Measurements from ENCODE around the gene RTBDN. TPM values are rescaled to one million over a fixed set of nuclear protein-coding genes. Genes with fewer than 3 reads are reported as not detected.

Gene RTBDN
- not detected for total RNA-seq

- Histone ChIP-seq H3K27ac (no peak within 1 kb of the TSS), H3K4me1 (peaks cover 18 to 34% (median 29%) of the 10 kb centered on the region in 4 donors), H3K9me3 (no peaks in the 10 kb centered on the region), H3K36me3 (no peaks in the 10 kb centered on the region), H3K4me3 (peak within 1 kb of the TSS; percentile 10 to 56 (median 28)), H3K27me3 (peaks cover 97% of the 10 kb centered on the region)
- DNase-seq: no peak
- in situ Hi-C loops (cut with MboI; ENCODE audit: low pct_ligation_motif_present in 1 of 4, low pct_unique_long_range_greater_than_20kb in 1 of 4, low sequenced_read_pairs in 3 of 4): no loop called here
- TF ChIP-seq POLR2AphosphoS5 (IDR thresholded peaks at IDR 0.05) (no peak), CTCF (IDR thresholded peaks at IDR 0.05) (no peak), POLR2A (IDR thresholded peaks at IDR 0.05) (no peak), EP300 (IDR thresholded peaks at IDR 0.05; ENCODE audit: low read depth) (no peak)
- intact Hi-C loops (cut with DNase I; ENCODE audit: low total_unique reads): no loop called here
- 10% methylated on average over 20 of the region's 20 CpGs; no CpG with 5 or more reads in 1 of the 2 donors for WGBS, 2 donors (ENCODE audit: low coverage in 1 of 2)
Observed at GRCh38 chr19:12834566-12834943, at the start of gene RTBDN. Gene RTBDN (minus strand): TSS chr19:12834579. CDS start chr19:12829979, 4,600 bp downstream.

GRCh38 chr19:12882589-12882988 lies 48.2 kb upstream of the RTBDN start:
- DNase-seq: no peak
- WGBS, 2 donors (ENCODE audit: low coverage in 1 of 2): 73 to 91% methylated on average over 2 to 3 of the region's 3 CpGs
- in situ Hi-C loops (cut with MboI; ENCODE audit: low pct_ligation_motif_present in 1 of 4, low pct_unique_long_range_greater_than_20kb in 1 of 4, low sequenced_read_pairs in 3 of 4) (no loop called here), intact Hi-C loops (cut with DNase I; ENCODE audit: low total_unique reads) (loop anchor here (10.0 kb wide), 2 partner anchors 62 to 212 kb away; partner anchors contain the start of gene RAD23A)
- Histone ChIP-seq H3K9me3 (no peaks in the 10 kb centered on the region), H3K27ac (no peak overlapping the region), H3K36me3 (peaks cover 0 to 12% (median 1%) of the 10 kb centered on the region in 4 donors), H3K4me3 (no peak overlapping the region), H3K27me3 (peaks cover 13% of the 10 kb centered on the region), H3K4me1 (peaks cover 0 to 27% (median 25%) of the 10 kb centered on the region in 4 donors)
- TF ChIP-seq POLR2AphosphoS5 (IDR thresholded peaks at IDR 0.05) (no peak), POLR2A (IDR thresholded peaks at IDR 0.05) (no peak), EP300 (IDR thresholded peaks at IDR 0.05; ENCODE audit: low read depth) (no peak), CTCF (IDR thresholded peaks at IDR 0.05) (no peak)

DNA sequence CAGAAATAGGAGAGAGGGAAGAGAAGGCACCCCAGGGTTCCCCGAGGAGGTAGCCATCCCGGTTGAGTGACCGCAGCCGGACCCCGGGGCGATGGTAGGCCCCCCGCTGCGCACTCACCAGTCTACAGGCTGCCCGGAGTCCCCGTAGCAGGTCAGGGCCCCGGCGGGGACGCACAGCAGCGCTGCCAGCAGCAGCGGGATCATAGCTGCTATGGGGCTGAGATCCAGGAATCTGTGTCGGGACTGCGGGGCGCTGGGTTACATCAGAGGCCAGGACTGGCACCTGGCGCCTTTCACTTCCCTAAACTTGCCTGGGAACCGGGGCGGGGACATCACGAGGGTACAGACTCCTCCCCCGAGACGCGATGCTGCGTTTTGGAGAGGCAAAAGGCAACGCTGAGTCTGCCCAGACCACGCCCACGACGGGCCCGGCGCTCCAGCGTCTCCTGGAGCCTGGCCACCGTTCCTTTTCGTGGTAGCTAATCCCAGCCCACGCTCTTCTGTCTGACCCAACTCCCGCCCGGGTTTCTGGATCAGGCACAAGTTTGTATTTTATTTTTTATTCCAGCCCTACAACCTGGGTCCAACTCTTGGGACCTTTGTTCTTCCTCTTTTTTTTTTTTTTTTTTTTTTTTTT lies 46.9 kb upstream of the RTBDN start, which contains the start of gene DNASE2:
TSS of gene DNASE2 (minus strand) at position 278 of the 637 bp plus-strand sequence. CDS start at position 204, 74 bp downstream.
- H3K27ac ChIP-seq: peak within 1 kb of the TSS; percentile 82 to 94 (median 90)
- peak within 1 kb of the TSS; percentile 64 to 81 (median 72) for H3K4me3 ChIP-seq
- no peaks in the 10 kb centered on the region for H3K9me3 ChIP-seq
- 0% methylated on average over 3 to 33 of the region's 38 CpGs for WGBS, 2 donors (ENCODE audit: low coverage in 1 of 2)
- in situ Hi-C loops (cut with MboI; ENCODE audit: low pct_ligation_motif_present in 1 of 4, low pct_unique_long_range_greater_than_20kb in 1 of 4, low sequenced_read_pairs in 3 of 4): no loop called here
- H3K4me1 ChIP-seq: peaks cover 0 to 27% (median 25%) of the 10 kb centered on the region in 4 donors
- peaks cover 0 to 12% (median 1%) of the 10 kb centered on the region in 4 donors for H3K36me3 ChIP-seq
- H3K27me3 ChIP-seq: peaks cover 13% of the 10 kb centered on the region
- peak; percentile 97 for DNase-seq
- TF ChIP-seq EP300 (IDR thresholded peaks at IDR 0.05; ENCODE audit: low read depth) (no peak), POLR2AphosphoS5 (IDR thresholded peaks at IDR 0.05) (peak; percentile 88 to 94 (median 93)), CTCF (IDR thresholded peaks at IDR 0.05) (no peak), POLR2A (IDR thresholded peaks at IDR 0.05) (peak; percentile 88)
- intact Hi-C loops (cut with DNase I; ENCODE audit: low total_unique reads): loop anchor here (10.0 kb wide), 2 partner anchors 64 to 214 kb away; partner anchors contain the start of gene RAD23A

DNA sequence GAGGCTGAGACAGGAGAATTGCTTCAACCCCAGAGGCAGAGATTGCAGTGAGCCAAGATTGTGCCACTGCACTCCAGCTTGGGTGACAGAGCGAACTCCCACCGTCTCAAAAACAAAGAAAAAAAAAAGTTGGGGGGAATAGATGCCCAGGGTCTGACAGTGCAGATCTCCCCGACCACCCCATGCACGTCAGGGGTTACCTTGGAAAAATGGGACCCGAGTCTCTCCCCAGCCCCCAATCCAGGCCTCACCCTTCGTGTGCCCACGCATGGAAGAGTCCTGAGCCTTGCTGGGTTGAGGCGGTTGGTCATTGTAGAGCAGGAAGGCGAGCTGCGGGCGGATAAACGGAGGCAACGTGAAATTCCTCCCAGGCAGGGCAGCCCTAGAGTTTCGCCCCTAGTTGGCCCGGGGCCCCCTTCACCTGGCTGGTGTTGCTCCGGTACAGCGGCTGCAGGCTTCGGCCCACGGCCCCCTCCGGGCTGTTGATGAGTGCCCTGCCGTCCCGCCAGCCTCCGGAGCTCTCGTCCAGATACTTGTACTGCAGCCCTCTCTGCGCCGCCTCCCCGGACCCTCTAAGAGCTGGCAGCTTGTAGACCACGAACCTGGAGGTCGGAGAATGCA lies 46.3 kb upstream of the RTBDN start:
- intact Hi-C loops (cut with DNase I; ENCODE audit: low total_unique reads): loop anchor here (10.0 kb wide), 2 partner anchors 64 to 214 kb away; partner anchors contain the start of gene RAD23A
- peak overlapping the region; percentile 64 to 81 (median 72) for H3K4me3 ChIP-seq
- H3K4me1 ChIP-seq: peaks cover 0 to 22% (median 20%) of the 10 kb centered on the region in 4 donors
- WGBS, 2 donors (ENCODE audit: low coverage in 1 of 2): 11 to 36% methylated on average over 7 to 25 of the region's 29 CpGs
- in situ Hi-C loops (cut with MboI; ENCODE audit: low pct_ligation_motif_present in 1 of 4, low pct_unique_long_range_greater_than_20kb in 1 of 4, low sequenced_read_pairs in 3 of 4): no loop called here
- peaks cover 11% of the 10 kb centered on the region for H3K27me3 ChIP-seq
- peak overlapping the region; percentile 82 to 94 (median 90) for H3K27ac ChIP-seq
- TF ChIP-seq CTCF (IDR thresholded peaks at IDR 0.05): no peak
- no peak for TF ChIP-seq EP300 (IDR thresholded peaks at IDR 0.05; ENCODE audit: low read depth)
- no peak for TF ChIP-seq POLR2A (IDR thresholded peaks at IDR 0.05)
- no peak for TF ChIP-seq POLR2AphosphoS5 (IDR thresholded peaks at IDR 0.05)
- DNase-seq: no peak
- H3K36me3 ChIP-seq: peaks cover 0 to 12% (median 1%) of the 10 kb centered on the region in 4 donors
- no peaks in the 10 kb centered on the region for H3K9me3 ChIP-seq

All from transverse colon (tissue), 4 donors.